Neural crest cell (in vitro differentiated cells): ENCODE results near the gene NLRP9. TPM values are rescaled to one million over a fixed set of nuclear protein-coding genes. Genes with fewer than 3 reads are reported as not detected.

Experiments used
- DNase-seq: peaks from one replicate; pipeline ENCODE4 v3.0.0; 2021; ENCODE audit warnings: low read depth, mixed read lengths, low spot score
- H3K27ac Mint-ChIP-seq: one replicate; pipeline ENCODE4 v1.8.0; 2021; ENCODE audit warnings: mild to moderate bottlenecking, mixed read lengths; ENCODE audit not compliant: unreplicated experiment
- H3K27me3 Mint-ChIP-seq: 2 replicates; pipeline ENCODE4 v1.8.0; 2021; ENCODE audit warnings: low read depth, mild to moderate bottlenecking, mixed read lengths
- H3K36me3 Mint-ChIP-seq: 2 replicates; pipeline ENCODE4 v1.8.0; 2021; ENCODE audit warnings: low read depth, mild to moderate bottlenecking, mixed read lengths
- H3K4me1 Mint-ChIP-seq: 2 replicates; pipeline ENCODE4 v1.8.0; 2021; ENCODE audit warnings: mixed read lengths
- H3K4me3 Mint-ChIP-seq: one replicate; pipeline ENCODE4 v1.8.0; 2021; ENCODE audit warnings: mild to moderate bottlenecking, mixed read lengths
- H3K9me3 Mint-ChIP-seq: 2 replicates; pipeline ENCODE4 v1.8.0; 2021; ENCODE audit warnings: mixed read lengths
- CTCF ChIP-seq: fragments of 200-600 bp; sonication (generic); conservative IDR thresholded peaks from 2 replicates; pipeline ENCODE4 v1.5.0; 2021; ENCODE audit warnings: antibody characterized with exemption, mild to moderate bottlenecking
- total RNA-seq: library from RNA; stranded (reverse); gene quantifications from 2 replicates; pipeline ENCODE4 v1.2.1, GENCODE V29; 2021

NLRP9 gene
- total RNA-seq, 1 donor from 2014 or later, result not detected

GRCh38 chr19:55681131-55682092, 56.8 kb downstream of the NLRP9 start:
- Mint-ChIP-seq H3K4me1 (peaks cover 13% of the 10 kb centered on the region), H3K27ac (no peak overlapping the region), H3K4me3 (no peak overlapping the region), H3K27me3 (no peaks in the 10 kb centered on the region), H3K36me3 (no peaks in the 10 kb centered on the region), H3K9me3 (no peaks in the 10 kb centered on the region)
- no peak for TF ChIP-seq CTCF
- no peak for DNase-seq

GRCh38 chr19:55680339-55681130, 57.7 kb downstream of the NLRP9 start:
- Mint-ChIP-seq H3K27ac (no peak overlapping the region), H3K4me1 (peaks cover 22% of the 10 kb centered on the region), H3K27me3 (peaks cover 3% of the 10 kb centered on the region), H3K36me3 (peaks cover 2% of the 10 kb centered on the region), H3K4me3 (peak overlapping the region; percentile 67), H3K9me3 (no peaks in the 10 kb centered on the region)
- DNase-seq, result no peak
- no peak for TF ChIP-seq CTCF

GRCh38 chr19:55679343-55680257, 58.6 kb downstream of the NLRP9 start:
- peak overlapping the region; percentile 62 for H3K4me3 Mint-ChIP-seq

GRCh38 chr19:55678121-55678671, 60.0 kb downstream of the NLRP9 start:
- DNase-seq, result no peak
- H3K4me3 Mint-ChIP-seq, result peak overlapping the region; percentile 95
- H3K36me3 Mint-ChIP-seq, result peaks cover 7% of the 10 kb centered on the region
- no peak overlapping the region for H3K27ac Mint-ChIP-seq
- peaks cover 6% of the 10 kb centered on the region for H3K27me3 Mint-ChIP-seq
- TF ChIP-seq CTCF, result no peak
- H3K4me1 Mint-ChIP-seq, result peaks cover 36% of the 10 kb centered on the region
- H3K9me3 Mint-ChIP-seq, result no peaks in the 10 kb centered on the region

More at GRCh38 chr19:55679343-55680257, 58.6 kb downstream of the NLRP9 start:
- no peaks in the 10 kb centered on the region for H3K9me3 Mint-ChIP-seq
- H3K4me1 Mint-ChIP-seq, result peaks cover 25% of the 10 kb centered on the region
- no peak for TF ChIP-seq CTCF
- peaks cover 4% of the 10 kb centered on the region for H3K36me3 Mint-ChIP-seq
- H3K27me3 Mint-ChIP-seq, result peaks cover 6% of the 10 kb centered on the region
- H3K27ac Mint-ChIP-seq, result no peak overlapping the region
- DNase-seq, result no peak
